Astrocyte (in vitro differentiated cells and primary cell): ENCODE data around the gene TMPRSS13. TPM values are rescaled to one million over a fixed set of nuclear protein-coding genes. Genes with fewer than 3 reads are reported as not detected.

Experiments used
- DNase-seq: peaks from one replicate; pipeline ENCODE4 v3.0.0-alpha.2; 2010; ENCODE audit warnings: low read depth
- FAIRE-seq: peaks from 2 replicates; lab custom pipeline; 2011; peaks lifted over from hg19 to GRCh38; lab: Jason Lieb, UNC
- H2AFZ ChIP-seq: 2 replicates; pipeline ENCODE4 v1.6.0; 2012; ENCODE audit warnings: low read depth, low read length, inconsistent platforms
- H3K27ac ChIP-seq: 2 replicates; pipeline ENCODE4 v1.5.1; 2011; ENCODE audit warnings: low read depth, low read length, inconsistent platforms
- H3K27me3 ChIP-seq: 2 replicates; pipeline ENCODE4 v1.6.0; 2011; ENCODE audit warnings: low read length, inconsistent platforms; ENCODE audit not compliant: insufficient read depth
- H3K36me3 ChIP-seq: 2 replicates; pipeline ENCODE4 v1.5.1; 2011; ENCODE audit warnings: low read length, inconsistent platforms; ENCODE audit not compliant: insufficient read depth
- H3K4me1 ChIP-seq: 2 replicates; pipeline ENCODE4 v1.5.1; 2011; ENCODE audit warnings: low read length, inconsistent platforms; ENCODE audit not compliant: insufficient read depth
- H3K4me2 ChIP-seq: 2 replicates; pipeline ENCODE4 v1.6.0; 2012; ENCODE audit warnings: low read length, inconsistent platforms
- H3K4me3 ChIP-seq: 2 replicates; pipeline ENCODE4 v1.5.1; 2011; ENCODE audit warnings: low read depth, mild to moderate bottlenecking, low read length, inconsistent platforms; ENCODE audit not compliant: insufficient read depth
- H3K79me2 ChIP-seq: 2 replicates; pipeline ENCODE4 v1.6.0; 2012; ENCODE audit warnings: mild to moderate bottlenecking, low read length, inconsistent platforms; ENCODE audit not compliant: insufficient read depth
- H3K9ac ChIP-seq: 2 replicates; pipeline ENCODE4 v1.6.0; 2012; ENCODE audit warnings: mild to moderate bottlenecking, low read length, inconsistent platforms
- H3K9me3 ChIP-seq: 2 replicates; pipeline ENCODE4 v1.5.1; 2012; ENCODE audit warnings: low read depth, mild to moderate bottlenecking, low read length, inconsistent platforms; ENCODE audit not compliant: insufficient read depth
- H4K20me1 ChIP-seq: 2 replicates; pipeline ENCODE4 v1.6.0; 2012; ENCODE audit warnings: low read length, inconsistent platforms; ENCODE audit not compliant: insufficient read depth
- H3K27ac Mint-ChIP-seq: one replicate; pipeline ENCODE4 v1.8.0; 2021; ENCODE audit warnings: mild to moderate bottlenecking, mixed read lengths; ENCODE audit not compliant: unreplicated experiment
- H3K27me3 Mint-ChIP-seq: one replicate; pipeline ENCODE4 v1.8.0; 2021; ENCODE audit warnings: low read depth, mixed read lengths; ENCODE audit not compliant: unreplicated experiment
- H3K36me3 Mint-ChIP-seq: one replicate; pipeline ENCODE4 v1.8.0; 2021; ENCODE audit warnings: low read depth, mixed read lengths; ENCODE audit not compliant: unreplicated experiment
- H3K4me1 Mint-ChIP-seq: one replicate; pipeline ENCODE4 v1.8.0; 2021; ENCODE audit warnings: low read depth, mixed read lengths; ENCODE audit not compliant: unreplicated experiment
- H3K4me3 Mint-ChIP-seq: one replicate; pipeline ENCODE4 v1.8.0; 2021; ENCODE audit warnings: mild to moderate bottlenecking, moderate library complexity, mixed read lengths; ENCODE audit not compliant: unreplicated experiment
- H3K9me3 Mint-ChIP-seq: one replicate; pipeline ENCODE4 v1.8.0; 2021; ENCODE audit warnings: mild to moderate bottlenecking, mixed read lengths; ENCODE audit not compliant: unreplicated experiment
- CTCF ChIP-seq: IDR thresholded peaks from 2 replicates; pipeline ENCODE4 v1.5.1; 2011; ENCODE audit warnings: low read depth, mild to moderate bottlenecking, inconsistent platforms, low read length, moderate library complexity; ENCODE audit not compliant: insufficient read depth
- EZH2 ChIP-seq: IDR thresholded peaks from 2 replicates; pipeline ENCODE4 v1.6.1; 2012; ENCODE audit warnings: mild to moderate bottlenecking, low read length, inconsistent platforms; ENCODE audit not compliant: insufficient read depth
- total RNA-seq: library from RNA; stranded (reverse); gene quantifications from 2 replicates; pipeline ENCODE4 v1.2.1, GENCODE V29; 2021

The TMPRSS13 gene
- total RNA-seq, 1 donor from 2014 or later = 0.66 TPM

- Histone ChIP-seq H2AFZ (no peak overlapping the region), H3K36me3 (no peaks in the 10 kb centered on the region), H3K4me1 (no peaks in the 10 kb centered on the region), H3K27me3 (peaks cover 13% of the 10 kb centered on the region), H3K27ac (no peak overlapping the region), H3K4me3 (no peak overlapping the region), H3K79me2 (no peaks in the 10 kb centered on the region), H3K9ac (no peak overlapping the region), H4K20me1 (no peaks in the 10 kb centered on the region), H3K9me3 (no peaks in the 10 kb centered on the region), H3K4me2 (no peak overlapping the region)
- no peak for FAIRE-seq
- Mint-ChIP-seq H3K27ac (no peak overlapping the region), H3K36me3 (no peaks in the 10 kb centered on the region), H3K4me3 (no peak overlapping the region), H3K9me3 (peaks cover 9% of the 10 kb centered on the region), H3K27me3 (peaks cover 40% of the 10 kb centered on the region), H3K4me1 (peaks cover 3% of the 10 kb centered on the region)
- DNase-seq = no peak
- no peak for TF ChIP-seq CTCF
- no peak for TF ChIP-seq EZH2
These were observed 47.8 kb upstream of the TMPRSS13 start for GRCh38 chr11:117977029-117977428.

GRCh38 chr11:117976445-117976844, 47.2 kb upstream of the TMPRSS13 start:
- no peaks in the 10 kb centered on the region for H4K20me1 ChIP-seq
- Mint-ChIP-seq H3K4me3 (no peak overlapping the region), H3K27ac (no peak overlapping the region), H3K27me3 (peaks cover 35% of the 10 kb centered on the region), H3K9me3 (peaks cover 9% of the 10 kb centered on the region), H3K36me3 (no peaks in the 10 kb centered on the region), H3K4me1 (peaks cover 3% of the 10 kb centered on the region)
- no peak overlapping the region for H3K4me3 ChIP-seq
- no peaks in the 10 kb centered on the region for H3K36me3 ChIP-seq
- no peaks in the 10 kb centered on the region for H3K4me1 ChIP-seq
- no peak overlapping the region for H3K4me2 ChIP-seq
- DNase-seq = no peak
- H3K27ac ChIP-seq = no peak overlapping the region
- no peak for FAIRE-seq
- no peak overlapping the region for H3K9ac ChIP-seq
- no peak for TF ChIP-seq CTCF
- no peak for TF ChIP-seq EZH2
- no peaks in the 10 kb centered on the region for H3K79me2 ChIP-seq
- H3K9me3 ChIP-seq = no peaks in the 10 kb centered on the region
- H3K27me3 ChIP-seq = peaks cover 11% of the 10 kb centered on the region
- H2AFZ ChIP-seq = no peak overlapping the region

DNA sequence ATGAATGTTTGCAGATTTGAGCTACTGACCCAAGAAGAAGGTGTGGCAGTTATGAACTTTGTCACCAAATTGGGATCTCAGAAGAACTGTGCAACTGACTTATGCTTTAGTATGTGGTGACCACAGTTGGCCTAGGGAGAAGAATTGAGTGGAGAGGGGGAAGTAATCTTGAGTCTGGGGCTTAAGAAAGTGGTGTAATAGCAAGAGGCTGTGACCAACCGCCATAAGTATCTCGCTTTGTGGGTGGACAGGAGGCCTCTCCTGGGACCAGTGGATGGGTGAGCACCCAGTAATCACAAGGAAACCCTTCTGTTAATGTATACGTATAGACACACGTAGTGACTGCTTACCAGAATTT, 44.3 kb upstream of the TMPRSS13 start:
- no peak overlapping the region for H3K4me3 Mint-ChIP-seq
- TF ChIP-seq EZH2 (no peak), CTCF (no peak)
- no peak overlapping the region for H3K4me3 ChIP-seq
- H3K9me3 Mint-ChIP-seq = peaks cover 5% of the 10 kb centered on the region
- no peak for DNase-seq
- no peaks in the 10 kb centered on the region for H3K79me2 ChIP-seq
- H3K4me1 ChIP-seq = peaks cover 3% of the 10 kb centered on the region
- H3K36me3 Mint-ChIP-seq = no peaks in the 10 kb centered on the region
- peaks cover 6% of the 10 kb centered on the region for H3K27me3 ChIP-seq
- H3K27ac Mint-ChIP-seq = no peak overlapping the region
- H3K27ac ChIP-seq = no peak overlapping the region
- H4K20me1 ChIP-seq = no peaks in the 10 kb centered on the region
- no peak overlapping the region for H3K4me2 ChIP-seq
- no peaks in the 10 kb centered on the region for H3K9me3 ChIP-seq
- no peak for FAIRE-seq
- H3K9ac ChIP-seq = no peak overlapping the region
- no peaks in the 10 kb centered on the region for H3K36me3 ChIP-seq
- H3K27me3 Mint-ChIP-seq = peaks cover 22% of the 10 kb centered on the region
- no peak overlapping the region for H2AFZ ChIP-seq
- H3K4me1 Mint-ChIP-seq = peaks cover 9% of the 10 kb centered on the region
